ENCODE measurements around the gene IFRD2. TPM values are rescaled to one million over a fixed set of nuclear protein-coding genes. Genes with fewer than 3 reads are reported as not detected.

IFRD2 gene
- total and polyA plus RNA-seq, 2 of the 13 experiments (the other 11 are each of a cell fraction or from before 2014, with no cell fraction given): 32.8 to 96.1 TPM

- TF ChIP-seq TEF (CRISPR knock-in tag; IDR thresholded peaks at IDR 0.05) (no peak), ZNF605 (CRISPR knock-in tag; IDR thresholded peaks at IDR 0.05) (no peak), NCOA5 (CRISPR knock-in tag; IDR thresholded peaks at IDR 0.05) (0 out of 2 replicates have a peak, but pooled peaks have one; percentile 14), HOXA3 (CRISPR knock-in tag; IDR thresholded peaks at IDR 0.05) (peak; percentile 53; the same call in 1 of the 2 replicates), KMT2A (CRISPR knock-in tag; IDR thresholded peaks at IDR 0.05) (no peak), ZNF552 (CRISPR knock-in tag; IDR thresholded peaks at IDR 0.05; ENCODE audit: borderline replicate concordance) (no peak), ZFX (CRISPR knock-in tag; IDR thresholded peaks at IDR 0.05; ENCODE audit: low read depth) (peak; percentile 25), FOXC1 (CRISPR knock-in tag; IDR thresholded peaks at IDR 0.05; ENCODE audit: borderline replicate concordance) (0 out of 2 replicates have a peak, but pooled peaks have one; percentile 4), ZNF709 (CRISPR knock-in tag; IDR thresholded peaks at IDR 0.05) (peak; percentile 42), MED13 (CRISPR knock-in tag; IDR thresholded peaks at IDR 0.05) (peak; percentile 79; the same call in 1 of the 2 replicates), SP1 (IDR thresholded peaks at IDR 0.05) (no peak), SP1 (CRISPR knock-in tag; IDR thresholded peaks at IDR 0.05) (no peak), ZNF761 (CRISPR knock-in tag; conservative IDR thresholded peaks at IDR 0.05) (0 out of 2 replicates have a peak, but pooled peaks have one; percentile 17), POGZ (CRISPR knock-in tag; IDR thresholded peaks at IDR 0.05) (peak; percentile 5; the same call in 1 of the 2 replicates), RCOR2 (CRISPR knock-in tag; IDR thresholded peaks at IDR 0.05) (0 out of 2 replicates have a peak, but pooled peaks have one; percentile 12), BHLHE40 (IDR thresholded peaks at IDR 0.05; ENCODE audit: low read length) (0 out of 2 replicates have a peak, but pooled peaks have one; percentile 2), ATF1 (CRISPR knock-in tag; IDR thresholded peaks at IDR 0.05) (peak; percentile 82), PAXIP1 (CRISPR knock-in tag; conservative IDR thresholded peaks at IDR 0.05) (peak; percentile 58), ARHGAP35 (CRISPR knock-in tag; IDR thresholded peaks at IDR 0.05; ENCODE audit: borderline replicate concordance) (no peak), FOXP1 (IDR thresholded peaks at IDR 0.05) (no peak), FOXP1 (CRISPR knock-in tag; IDR thresholded peaks at IDR 0.05) (peak; percentile 51; the same call in 1 of the 2 replicates), ZNF614 (CRISPR knock-in tag; IDR thresholded peaks at IDR 0.05; ENCODE audit: borderline replicate concordance) (peak; percentile 27), ZNF574 (CRISPR knock-in tag; IDR thresholded peaks at IDR 0.05) (no peak), IKZF1 (IDR thresholded peaks at IDR 0.05) (no peak), SAP130 (CRISPR knock-in tag; IDR thresholded peaks at IDR 0.05; ENCODE audit: low read depth) (peak; percentile 60), SIN3A (IDR thresholded peaks at IDR 0.05; ENCODE audit: borderline replicate concordance, low read depth, low read length) (peak; percentile 20; the same call in 1 of the 2 replicates)
Observed at GRCh38 chr3:50299638-50299928, 7.4 kb upstream of the IFRD2 start (continued).

Data from HepG2 (cell line).